Activated T-cell treated with anti-CD3 and anti-CD28 coated beads, Interleukin-2, amount 50 U/mL, for 48 hours (primary cell): Measurements from ENCODE around the gene DUSP10.
A peak's percentile ranks its signal among the peaks of the same experiment; 100 is the strongest.

Source experiments
- DNase-seq, 2 experiments: peaks; one replicate each; pipeline ENCODE4 v3.0.0-alpha.2; 2020

The DUSP10 gene

GRCh38 chr1:221741703-221742554 is at the start of gene DUSP10:
DUSP10 (minus strand) TSS chr1:221742089; CDS start chr1:221739744, 2,345 bp downstream.
- DNase-seq = peak; percentile 97 to 98

DNA sequence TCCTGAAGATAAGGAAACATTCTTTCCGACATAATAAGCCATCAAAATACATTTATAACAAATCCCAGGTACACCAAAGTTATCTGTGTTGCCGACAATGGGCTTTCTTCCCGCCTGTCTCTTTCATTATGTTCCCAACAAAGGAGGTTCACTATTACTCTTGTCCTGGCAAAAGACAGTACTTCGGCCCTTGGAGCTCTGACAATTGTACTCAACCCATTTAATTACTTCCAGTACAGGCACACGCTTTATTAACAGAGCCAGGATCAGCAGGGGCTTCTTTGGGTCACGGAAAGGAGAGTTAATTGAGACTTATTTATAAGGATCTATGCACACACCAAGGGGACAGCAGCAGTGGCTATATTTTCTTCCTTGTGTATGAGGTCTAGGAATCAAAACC is 46.6 kb upstream of the DUSP10 start:
- DNase-seq = no peak

GRCh38 chr1:221786647-221787046 is 44.8 kb upstream of the DUSP10 start:
- DNase-seq = no peak

GRCh38 chr1:221783936-221784335 is 42.0 kb upstream of the DUSP10 start:
- DNase-seq = no peak

GRCh38 chr1:221783437-221783836 is 41.5 kb upstream of the DUSP10 start:
- DNase-seq = no peak

GRCh38 chr1:221782970-221783369 is 41.1 kb upstream of the DUSP10 start:
- no peak for DNase-seq

GRCh38 chr1:221782477-221782876 is 40.6 kb upstream of the DUSP10 start:
- no peak for DNase-seq

GRCh38 chr1:221781102-221781755 is 39.3 kb upstream of the DUSP10 start:
- no peak for DNase-seq

GRCh38 chr1:221780175-221780574 is 38.3 kb upstream of the DUSP10 start:
- no peak for DNase-seq

DNA sequence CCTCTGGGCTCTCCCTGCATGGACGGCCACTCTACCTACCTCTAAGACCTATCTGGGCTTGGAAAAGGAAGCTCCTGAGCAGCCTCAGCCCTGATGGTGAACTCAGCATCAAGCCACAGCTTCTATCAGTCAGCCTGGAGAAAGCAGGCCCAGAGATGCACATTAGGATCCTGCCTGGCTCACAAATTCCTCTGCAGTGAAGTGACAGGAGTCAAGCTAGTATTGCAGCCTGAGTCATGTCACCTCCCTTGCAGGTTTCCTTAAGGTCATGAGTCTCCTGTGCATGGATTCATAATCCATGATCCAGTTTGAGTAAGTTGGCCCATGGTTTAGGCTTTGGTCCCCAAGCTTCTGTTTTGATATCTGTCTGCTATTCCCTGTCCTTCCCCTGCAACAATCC is 37.9 kb upstream of the DUSP10 start:
- no peak for DNase-seq

GRCh38 chr1:221778535-221779142 is 36.8 kb upstream of the DUSP10 start:
- no peak for DNase-seq

- DNase-seq = no peak
These were observed 36.2 kb upstream of the DUSP10 start for GRCh38 chr1:221778125-221778524.

GRCh38 chr1:221777431-221778072 is 35.7 kb upstream of the DUSP10 start:
- peak in 1 of 2 experiments; percentile 58 for DNase-seq

- no peak for DNase-seq
These were observed 34.8 kb upstream of the DUSP10 start for GRCh38 chr1:221776495-221777301.

DNA sequence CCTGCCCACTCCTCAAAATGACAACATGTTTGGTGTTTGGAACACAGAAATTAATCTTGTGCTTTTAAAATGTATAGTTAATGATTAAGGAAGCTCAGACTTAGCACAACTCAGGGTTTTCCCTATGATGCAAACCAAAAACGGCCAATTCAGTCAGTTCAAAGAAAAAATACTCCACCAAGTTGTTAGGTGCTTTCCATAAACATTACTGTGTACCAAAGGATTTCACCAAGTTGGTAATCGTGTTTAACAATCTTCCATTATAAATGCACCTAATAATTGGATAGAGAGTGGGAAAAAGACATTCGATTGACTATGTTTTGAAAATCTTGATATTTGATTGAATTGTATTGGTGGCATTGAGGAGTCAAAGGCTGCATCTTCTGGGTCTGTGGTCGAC is 33.3 kb upstream of the DUSP10 start:
- no peak for DNase-seq

- no peak for DNase-seq
These were observed 32.4 kb upstream of the DUSP10 start for GRCh38 chr1:221774054-221774842.

GRCh38 chr1:221773383-221773782 is 31.5 kb upstream of the DUSP10 start:
- DNase-seq = no peak

DNA sequence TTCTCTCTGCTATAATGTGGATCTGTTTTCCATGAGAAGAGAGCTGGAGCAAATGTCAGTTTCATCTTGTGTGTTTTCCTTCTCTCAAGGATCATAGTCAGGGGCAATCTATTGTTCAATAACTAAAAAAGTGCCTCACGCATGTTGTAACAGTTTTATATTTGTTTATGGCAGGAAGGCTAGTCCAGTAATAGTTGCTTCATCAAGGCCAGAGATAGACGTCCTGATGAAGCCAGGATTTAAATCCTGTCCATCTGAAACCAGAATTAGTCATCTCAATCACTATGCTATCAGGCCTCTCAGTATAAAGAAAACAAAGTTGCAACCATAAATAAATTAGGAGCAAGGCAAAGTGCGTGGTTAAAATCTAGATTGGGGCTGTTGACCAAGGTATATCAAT is 30.2 kb upstream of the DUSP10 start:
- DNase-seq = no peak

DNA sequence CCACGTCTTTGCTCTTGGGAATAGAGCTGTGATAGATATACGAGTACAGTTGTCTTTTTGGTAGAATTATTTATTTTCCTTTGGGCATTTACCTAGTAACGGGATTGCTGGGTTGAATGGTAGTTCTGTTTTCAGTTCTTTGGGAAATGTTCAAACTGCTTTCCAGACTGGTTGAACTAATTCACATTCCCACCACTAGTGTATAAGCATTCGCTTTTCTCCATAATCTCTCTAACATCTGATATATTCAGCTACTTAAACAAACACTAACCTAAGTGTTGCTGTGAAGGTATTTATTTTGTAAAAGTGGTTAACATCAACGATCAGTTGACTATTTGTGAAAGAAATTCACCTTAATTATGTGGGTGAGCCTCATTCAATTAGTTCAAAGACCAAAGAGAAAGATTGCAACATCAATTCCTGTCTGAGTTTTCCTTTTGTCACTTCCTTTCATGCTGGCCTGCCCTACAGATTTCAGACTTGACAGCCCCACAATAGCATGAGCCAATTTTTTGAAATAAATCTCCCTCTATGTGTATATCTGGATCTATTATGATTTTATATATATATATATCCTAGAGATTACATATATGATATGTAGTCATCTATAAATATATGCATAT is 26.7 kb upstream of the DUSP10 start:
- DNase-seq = no peak

GRCh38 chr1:221766210-221766609 is 24.3 kb upstream of the DUSP10 start:
- no peak for DNase-seq

- no peak for DNase-seq
These were observed 23.6 kb upstream of the DUSP10 start for GRCh38 chr1:221765527-221765926.
